A549 (cell line): ENCODE results near the gene KCTD15. TPM values are rescaled to one million over a fixed set of nuclear protein-coding genes. Genes with fewer than 3 reads are reported as not detected.

Experiments used
- ATAC-seq, 2 experiments: fragments of 200-7000 bp in 1 of 2; fragments of >200 bp in 1 of 2; cut with Nextera tagmentation in 1 of 2; cut with Tn5 transposase in 1 of 2; 3 replicates each; pipeline versions ENCODE4 v1.8.0 to v1.9.1; 2018 to 2020; ENCODE audit warnings: mild to moderate bottlenecking in 1 of 2, moderate library complexity in 1 of 2
- CTCF ChIA-PET: fragments of 300-600 bp; sonication (Branson Sonifier 250); formaldehyde crosslinking; extraction: SDS; loops from one replicate; lab custom pipeline; 2021; ENCODE audit warnings: antibody characterized with exemption, inconsistent platforms; lab: Yijun Ruan, JAX
- POLR2A ChIA-PET: fragments of 350-600 bp; formaldehyde crosslinking; extraction: SDS; loops from one replicate; lab custom pipeline; 2021; ENCODE audit warnings: antibody characterized with exemption, inconsistent platforms; lab: Yijun Ruan, JAX
- DNase-seq, 2 experiments: peaks; one replicate each; pipeline versions ENCODE4 v3.0.0 to v3.0.0-alpha.2; 2011 to 2016; ENCODE audit warnings: low read depth in 1 of 2, low spot score in 1 of 2
- FAIRE-seq: peaks from 2 replicates; lab custom pipeline; 2011; peaks lifted over from hg19 to GRCh38; lab: Jason Lieb, UNC
- H3K27ac ChIP-seq, 2 experiments: fragments of >200 bp; sonication (Bioruptor Twin); formaldehyde crosslinking; 3 replicates each; pipeline ENCODE4 v1.5.1; 2016 to 2017
- H3K4me1 ChIP-seq: fragments of >200 bp; sonication (Bioruptor Twin); formaldehyde crosslinking; 3 replicates; pipeline ENCODE4 v1.6.1; 2016
- H3K4me2 ChIP-seq: fragments of >200 bp; sonication (Bioruptor Twin); formaldehyde crosslinking; 3 replicates; pipeline ENCODE4 v1.6.1; 2016
- H3K4me3 ChIP-seq: fragments of >200 bp; sonication (Bioruptor Twin); formaldehyde crosslinking; 3 replicates; pipeline ENCODE4 v1.5.1; 2016
- H3K9me3 ChIP-seq: fragments of >200 bp; sonication (Bioruptor Twin); formaldehyde crosslinking; 3 replicates; pipeline ENCODE4 v1.6.1; 2016
- BCL3 ChIP-seq: fragments of >200 bp; sonication (Bioruptor Twin); formaldehyde crosslinking; IDR thresholded peaks from 3 replicates; pipeline ENCODE4 v1.6.1; 2016
- CEBPB ChIP-seq, 2 experiments: fragments of >200 bp in 1 of 2; sonication (Bioruptor Twin) in 1 of 2; formaldehyde crosslinking in 1 of 2; IDR thresholded peaks; 2 replicates each; pipeline ENCODE4 v1.6.1; 2012 to 2016
- CHD4 ChIP-seq: fragments of 200-600 bp; sonication (generic); IDR thresholded peaks from 2 replicates; pipeline ENCODE4 v1.6.1; 2016; ENCODE audit warnings: antibody characterized with exemption, mild to moderate bottlenecking, borderline replicate concordance
- CTCF ChIP-seq: fragments of >200 bp; sonication (Bioruptor Twin); formaldehyde crosslinking; IDR thresholded peaks from 3 replicates; pipeline ENCODE4 v1.5.1; 2016
- E2F6 ChIP-seq: IDR thresholded peaks from 2 replicates; pipeline ENCODE4 v1.6.1; 2012; ENCODE audit warnings: low read depth, borderline replicate concordance
- EHMT2 ChIP-seq: fragments of 200-600 bp; sonication (generic); IDR thresholded peaks from 2 replicates; pipeline ENCODE4 v1.6.1; 2016; ENCODE audit warnings: antibody characterized with exemption, low read depth, mild to moderate bottlenecking, moderate library complexity
- ELK1 ChIP-seq: fragments of 150-350 bp; IDR thresholded peaks from 2 replicates; pipeline ENCODE4 v1.6.1; 2014; ENCODE audit warnings: low read depth, mild to moderate bottlenecking, low read length
- ESRRA ChIP-seq: fragments of 150-350 bp; IDR thresholded peaks from 2 replicates; pipeline ENCODE4 v1.6.1; 2014; ENCODE audit warnings: mild to moderate bottlenecking, low read length, borderline replicate concordance
- FOSL2 ChIP-seq, 2 experiments: fragments of 450-650 bp in 1 of 2; fragments of >200 bp in 1 of 2; sonication (Bioruptor Twin) in 1 of 2; formaldehyde crosslinking; IDR thresholded peaks; 2 replicates each; pipeline versions ENCODE4 v1.5.0 to v1.6.1; 2016 to 2020; ENCODE audit warnings: mild to moderate bottlenecking in 1 of 2, moderate library complexity in 1 of 2
- HDAC2 ChIP-seq: fragments of 200-600 bp; sonication (generic); IDR thresholded peaks from 2 replicates; pipeline ENCODE4 v1.6.1; 2016
- HES2 ChIP-seq: fragments of >200 bp; sonication (Bioruptor Twin); formaldehyde crosslinking; IDR thresholded peaks from 2 replicates; pipeline ENCODE4 v1.6.1; 2016
- JUNB ChIP-seq: fragments of >200 bp; sonication (Bioruptor Twin); formaldehyde crosslinking; IDR thresholded peaks from 2 replicates; pipeline ENCODE4 v1.6.1; 2016
- KDM1A ChIP-seq: fragments of 200-600 bp; sonication (generic); IDR thresholded peaks from 2 replicates; pipeline ENCODE4 v1.6.1; 2016; ENCODE audit warnings: low read depth, mild to moderate bottlenecking
- MAX ChIP-seq: IDR thresholded peaks from 2 replicates; pipeline ENCODE4 v1.6.1; 2012
- NFE2L2 ChIP-seq: fragments of 150-350 bp; conservative IDR thresholded peaks from 2 replicates; pipeline ENCODE4 v1.6.1; 2014; ENCODE audit warnings: low read length
- NR3C1 ChIP-seq: fragments of >200 bp; sonication (Bioruptor Twin); formaldehyde crosslinking; IDR thresholded peaks from 3 replicates; pipeline ENCODE4 v1.6.1; 2017
- POLR2AphosphoS2 ChIP-seq: conservative IDR thresholded peaks from 2 replicates; pipeline ENCODE4 v1.6.1; 2012; ENCODE audit warnings: low read length, improper control_type of control experiment, inconsistent platforms
- RARB ChIP-seq: fragments of 250-450 bp; sonication (Bioruptor Pico); IDR thresholded peaks from 2 replicates; pipeline ENCODE4 v1.8.0; 2021; ENCODE audit warnings: mild to moderate bottlenecking, moderate library complexity
- RNF2 ChIP-seq: fragments of 200-600 bp; sonication (generic); IDR thresholded peaks from 2 replicates; pipeline ENCODE4 v1.6.1; 2016; ENCODE audit warnings: low read depth, mild to moderate bottlenecking, antibody characterized with exemption, moderate library complexity, borderline replicate concordance
- SREBF2 ChIP-seq: fragments of 450-650 bp; IDR thresholded peaks from 2 replicates; pipeline ENCODE4 v1.6.1; 2014; ENCODE audit warnings: mild to moderate bottlenecking, moderate library complexity
- TP53 ChIP-seq: fragments of 250-450 bp; sonication (Bioruptor Pico); IDR thresholded peaks from 2 replicates; pipeline ENCODE4 v1.5.0; 2021; ENCODE audit warnings: mild to moderate bottlenecking, moderate library complexity
- ZSCAN20 ChIP-seq: fragments of 250-450 bp; sonication (Bioruptor Pico); IDR thresholded peaks from 2 replicates; pipeline ENCODE4 v1.8.0; 2022; ENCODE audit warnings: mild to moderate bottlenecking, moderate library complexity
- WGBS: methylation state at CpG from one replicate; pipeline ENCODE4 v1.1.6; 2017; ENCODE audit errors: missing lambda C conversion rate; 5-methylcytosine and 5-hydroxymethylcytosine counted together
- polyA plus RNA-seq, 4 experiments: library from polyadenylated mRNA; depleted of rRNA in 3 of 4; stranded (reverse); fragments of >200 nt; fragmentation: RNase III in 1 of 4; extraction: RNeasy Plus Mini Kit Qiagen cat#74134 plus additional on column Dnase treatment in 1 of 4; gene quantifications; 2 replicates in 3 of 4; 3 replicates in 1 of 4; pipeline ENCODE4 v1.2.3, GENCODE V29; 2011 to 2017

Gene KCTD15
- polyA plus RNA-seq, 2 of the 4 experiments (the other 2 are of a cell fraction): 54.0 to 56.5 TPM

GRCh38 chr19:33823341-33823740, 26.7 kb downstream of the KCTD15 start (continued):
- TF ChIP-seq CTCF: no peak
- no peak for TF ChIP-seq POLR2AphosphoS2

- Histone ChIP-seq H3K4me2 (no peak overlapping the region), H3K9me3 (no peaks in the 10 kb centered on the region), H3K27ac (no peak overlapping the region), H3K4me1 (peaks cover 2% of the 10 kb centered on the region)
- FAIRE-seq: no peak
- ChIA-PET CTCF (interaction anchor here (1.0 to 5.9 kb wide), 3 partner anchors 31 to 887 kb away, joined by 3 to 30 read pairs (median 4); no protein-coding TSS in a partner anchor), POLR2A (no interaction called here)
- no peak for DNase-seq
- no peak for TF ChIP-seq TP53 (CRISPR knock-in tag)
- no peak for TF ChIP-seq ZSCAN20 (CRISPR knock-in tag)
- no peak for TF ChIP-seq HES2
- no peak for TF ChIP-seq KDM1A
- no peak for TF ChIP-seq SREBF2
- TF ChIP-seq NR3C1: no peak
- no peak for TF ChIP-seq ELK1
- TF ChIP-seq FOSL2 (IDR thresholded peaks at IDR 0.05): no peak
- TF ChIP-seq FOSL2 (CRISPR knock-in tag; IDR thresholded peaks at IDR 0.05): no peak
- no peak for TF ChIP-seq CEBPB (IDR thresholded peaks at IDR 0.05)
- TF ChIP-seq CHD4: no peak
- no peak for TF ChIP-seq RARB (CRISPR knock-in tag)
- TF ChIP-seq RNF2: no peak
- TF ChIP-seq MAX: no peak
- TF ChIP-seq BCL3: no peak
- TF ChIP-seq JUNB: no peak
- TF ChIP-seq ESRRA: no peak
- no peak for TF ChIP-seq NFE2L2
- TF ChIP-seq E2F6: no peak
- TF ChIP-seq EHMT2: no peak
- no peak for TF ChIP-seq HDAC2
- TF ChIP-seq, all 56 proteins: peak for 0
- H3K4me3 ChIP-seq: no peak overlapping the region
- 68% methylated on average over 6 of the region's 6 CpGs for WGBS
- no peak for ATAC-seq
These were observed 28.9 kb downstream of the KCTD15 start for GRCh38 chr19:33825556-33825955.
